ENCODE results near the gene FOXP1.

- TF ChIP-seq, protein P1, sequence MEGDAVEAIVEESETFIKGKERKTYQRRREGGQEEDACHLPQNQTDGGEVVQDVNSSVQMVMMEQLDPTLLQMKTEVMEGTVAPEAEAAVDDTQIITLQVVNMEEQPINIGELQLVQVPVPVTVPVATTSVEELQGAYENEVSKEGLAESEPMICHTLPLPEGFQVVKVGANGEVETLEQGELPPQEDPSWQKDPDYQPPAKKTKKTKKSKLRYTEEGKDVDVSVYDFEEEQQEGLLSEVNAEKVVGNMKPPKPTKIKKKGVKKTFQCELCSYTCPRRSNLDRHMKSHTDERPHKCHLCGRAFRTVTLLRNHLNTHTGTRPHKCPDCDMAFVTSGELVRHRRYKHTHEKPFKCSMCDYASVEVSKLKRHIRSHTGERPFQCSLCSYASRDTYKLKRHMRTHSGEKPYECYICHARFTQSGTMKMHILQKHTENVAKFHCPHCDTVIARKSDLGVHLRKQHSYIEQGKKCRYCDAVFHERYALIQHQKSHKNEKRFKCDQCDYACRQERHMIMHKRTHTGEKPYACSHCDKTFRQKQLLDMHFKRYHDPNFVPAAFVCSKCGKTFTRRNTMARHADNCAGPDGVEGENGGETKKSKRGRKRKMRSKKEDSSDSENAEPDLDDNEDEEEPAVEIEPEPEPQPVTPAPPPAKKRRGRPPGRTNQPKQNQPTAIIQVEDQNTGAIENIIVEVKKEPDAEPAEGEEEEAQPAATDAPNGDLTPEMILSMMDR (IDR thresholded peaks at IDR 0.05): no peak
- no peak for TF ChIP-seq POLR2A (IDR thresholded peaks at IDR 0.05)
Observed at GRCh38 chr3:71502066-71502625, 81.4 kb downstream of the FOXP1 start.

All from uterus (tissue), 2 donors.